A549 (cell line): ENCODE data around the gene MTRF1L. TPM values are rescaled to one million over a fixed set of nuclear protein-coding genes. Genes with fewer than 3 reads are reported as not detected.

Experiments used
- ATAC-seq, 2 experiments: fragments of 200-7000 bp in 1 of 2; fragments of >200 bp in 1 of 2; cut with Nextera tagmentation in 1 of 2; cut with Tn5 transposase in 1 of 2; 3 replicates each; pipeline versions ENCODE4 v1.8.0 to v1.9.1; 2018 to 2020; ENCODE audit warnings: mild to moderate bottlenecking in 1 of 2, moderate library complexity in 1 of 2
- CTCF ChIA-PET: fragments of 300-600 bp; sonication (Branson Sonifier 250); formaldehyde crosslinking; extraction: SDS; loops from one replicate; lab custom pipeline; 2021; ENCODE audit warnings: antibody characterized with exemption, inconsistent platforms; lab: Yijun Ruan, JAX
- POLR2A ChIA-PET: fragments of 350-600 bp; formaldehyde crosslinking; extraction: SDS; loops from one replicate; lab custom pipeline; 2021; ENCODE audit warnings: antibody characterized with exemption, inconsistent platforms; lab: Yijun Ruan, JAX
- DNase-seq, 2 experiments: peaks; one replicate each; pipeline versions ENCODE4 v3.0.0 to v3.0.0-alpha.2; 2011 to 2016; ENCODE audit warnings: low read depth in 1 of 2, low spot score in 1 of 2
- FAIRE-seq: peaks from 2 replicates; lab custom pipeline; 2011; peaks lifted over from hg19 to GRCh38; lab: Jason Lieb, UNC
- H3K27ac ChIP-seq, 2 experiments: fragments of >200 bp; sonication (Bioruptor Twin); formaldehyde crosslinking; 3 replicates each; pipeline ENCODE4 v1.5.1; 2016 to 2017
- H3K4me1 ChIP-seq: fragments of >200 bp; sonication (Bioruptor Twin); formaldehyde crosslinking; 3 replicates; pipeline ENCODE4 v1.6.1; 2016
- H3K4me2 ChIP-seq: fragments of >200 bp; sonication (Bioruptor Twin); formaldehyde crosslinking; 3 replicates; pipeline ENCODE4 v1.6.1; 2016
- H3K4me3 ChIP-seq: fragments of >200 bp; sonication (Bioruptor Twin); formaldehyde crosslinking; 3 replicates; pipeline ENCODE4 v1.5.1; 2016
- H3K9me3 ChIP-seq: fragments of >200 bp; sonication (Bioruptor Twin); formaldehyde crosslinking; 3 replicates; pipeline ENCODE4 v1.6.1; 2016
- ATOH8 ChIP-seq: fragments of 250-450 bp; sonication (Bioruptor Pico); IDR thresholded peaks from 2 replicates; pipeline ENCODE4 v1.5.0; 2020; ENCODE audit warnings: low read depth, mild to moderate bottlenecking, moderate library complexity
- BCL3 ChIP-seq: fragments of >200 bp; sonication (Bioruptor Twin); formaldehyde crosslinking; IDR thresholded peaks from 3 replicates; pipeline ENCODE4 v1.6.1; 2016
- BHLHE40 ChIP-seq: IDR thresholded peaks from 2 replicates; pipeline ENCODE4 v1.6.1; 2012; ENCODE audit warnings: low read depth, low read length, inconsistent platforms
- CBX8 ChIP-seq: fragments of 200-600 bp; sonication (generic); IDR thresholded peaks from 2 replicates; pipeline ENCODE4 v1.6.1; 2016
- CEBPB ChIP-seq, 2 experiments: fragments of >200 bp in 1 of 2; sonication (Bioruptor Twin) in 1 of 2; formaldehyde crosslinking in 1 of 2; IDR thresholded peaks; 2 replicates each; pipeline ENCODE4 v1.6.1; 2012 to 2016
- CHD2 ChIP-seq: fragments of 150-350 bp; IDR thresholded peaks from 2 replicates; pipeline ENCODE4 v1.6.1; 2014; ENCODE audit warnings: low read length; ENCODE audit not compliant: partially characterized antibody
- CHD4 ChIP-seq: fragments of 200-600 bp; sonication (generic); IDR thresholded peaks from 2 replicates; pipeline ENCODE4 v1.6.1; 2016; ENCODE audit warnings: antibody characterized with exemption, mild to moderate bottlenecking, borderline replicate concordance
- EHMT2 ChIP-seq: fragments of 200-600 bp; sonication (generic); IDR thresholded peaks from 2 replicates; pipeline ENCODE4 v1.6.1; 2016; ENCODE audit warnings: antibody characterized with exemption, low read depth, mild to moderate bottlenecking, moderate library complexity
- ESRRA ChIP-seq: fragments of 150-350 bp; IDR thresholded peaks from 2 replicates; pipeline ENCODE4 v1.6.1; 2014; ENCODE audit warnings: mild to moderate bottlenecking, low read length, borderline replicate concordance
- FOSL2 ChIP-seq, 2 experiments: fragments of 450-650 bp in 1 of 2; fragments of >200 bp in 1 of 2; sonication (Bioruptor Twin) in 1 of 2; formaldehyde crosslinking; IDR thresholded peaks; 2 replicates each; pipeline versions ENCODE4 v1.5.0 to v1.6.1; 2016 to 2020; ENCODE audit warnings: mild to moderate bottlenecking in 1 of 2, moderate library complexity in 1 of 2
- FOXS1 ChIP-seq: fragments of 250-450 bp; sonication (Bioruptor Pico); IDR thresholded peaks from 2 replicates; pipeline ENCODE4 v1.5.0; 2020; ENCODE audit warnings: mild to moderate bottlenecking, moderate library complexity
- HDAC2 ChIP-seq: fragments of 200-600 bp; sonication (generic); IDR thresholded peaks from 2 replicates; pipeline ENCODE4 v1.6.1; 2016
- HES2 ChIP-seq: fragments of >200 bp; sonication (Bioruptor Twin); formaldehyde crosslinking; IDR thresholded peaks from 2 replicates; pipeline ENCODE4 v1.6.1; 2016
- HEYL ChIP-seq: fragments of 250-450 bp; sonication (Bioruptor Pico); IDR thresholded peaks from 2 replicates; pipeline ENCODE4 v1.8.0; 2021; ENCODE audit warnings: mild to moderate bottlenecking, moderate library complexity
- HOXA7 ChIP-seq: fragments of 250-450 bp; sonication (Bioruptor Pico); IDR thresholded peaks from 2 replicates; pipeline ENCODE4 v1.5.0; 2020; ENCODE audit warnings: mild to moderate bottlenecking, moderate library complexity
- HOXB13 ChIP-seq: fragments of 250-450 bp; sonication (Bioruptor Pico); IDR thresholded peaks from 2 replicates; pipeline ENCODE4 v1.5.0; 2020; ENCODE audit warnings: low read depth, mild to moderate bottlenecking, moderate library complexity
- HOXB5 ChIP-seq: fragments of 250-450 bp; sonication (Bioruptor Pico); IDR thresholded peaks from 2 replicates; pipeline ENCODE4 v1.5.0; 2020; ENCODE audit warnings: mild to moderate bottlenecking, moderate library complexity
- JUN ChIP-seq, 2 experiments: fragments of >200 bp; sonication (Bioruptor Twin); formaldehyde crosslinking; IDR thresholded peaks; 2 replicates in 1 of 2; 3 replicates in 1 of 2; pipeline ENCODE4 v1.6.1; 2016 to 2017
- JUNB ChIP-seq: fragments of >200 bp; sonication (Bioruptor Twin); formaldehyde crosslinking; IDR thresholded peaks from 2 replicates; pipeline ENCODE4 v1.6.1; 2016
- KDM5A ChIP-seq: fragments of 200-600 bp; sonication (generic); IDR thresholded peaks from 2 replicates; pipeline ENCODE4 v1.6.1; 2016; ENCODE audit warnings: antibody characterized with exemption, mild to moderate bottlenecking
- MAFK ChIP-seq: fragments of 450-650 bp; IDR thresholded peaks from 2 replicates; pipeline ENCODE4 v1.6.1; 2014; ENCODE audit not compliant: partially characterized antibody
- MAZ ChIP-seq: fragments of 150-350 bp; IDR thresholded peaks from 2 replicates; pipeline ENCODE4 v1.6.1; 2014; ENCODE audit warnings: antibody characterized with exemption, low read depth, low read length, borderline replicate concordance
- NFE2L2 ChIP-seq: fragments of 150-350 bp; conservative IDR thresholded peaks from 2 replicates; pipeline ENCODE4 v1.6.1; 2014; ENCODE audit warnings: low read length
- NPAS2 ChIP-seq: fragments of 250-450 bp; sonication (Bioruptor Pico); IDR thresholded peaks from 2 replicates; pipeline ENCODE4 v1.8.0; 2022; ENCODE audit warnings: mild to moderate bottlenecking, moderate library complexity, borderline replicate concordance
- PBX3 ChIP-seq: IDR thresholded peaks from 2 replicates; pipeline ENCODE4 v1.6.1; 2012
- POLR2A ChIP-seq: IDR thresholded peaks from 2 replicates; pipeline ENCODE4 v1.6.1; 2012; ENCODE audit warnings: mild to moderate bottlenecking, low read length
- RAD21 ChIP-seq, 2 experiments: fragments of >200 bp in 1 of 2; sonication (Bioruptor Twin) in 1 of 2; formaldehyde crosslinking in 1 of 2; IDR thresholded peaks in 1 of 2; conservative IDR thresholded peaks in 1 of 2; 2 replicates in 1 of 2; 3 replicates in 1 of 2; pipeline ENCODE4 v1.6.1; 2012 to 2018; ENCODE audit warnings: inconsistent platforms in 1 of 2
- RARB ChIP-seq: fragments of 250-450 bp; sonication (Bioruptor Pico); IDR thresholded peaks from 2 replicates; pipeline ENCODE4 v1.8.0; 2021; ENCODE audit warnings: mild to moderate bottlenecking, moderate library complexity
- REST ChIP-seq: fragments of 200-600 bp; sonication (generic); IDR thresholded peaks from 2 replicates; pipeline ENCODE4 v1.6.1; 2016; ENCODE audit warnings: antibody characterized with exemption, mild to moderate bottlenecking, moderate library complexity
- RFX5 ChIP-seq: fragments of 450-650 bp; IDR thresholded peaks from 2 replicates; pipeline ENCODE4 v1.7.1; 2014; ENCODE audit warnings: antibody characterized with exemption, mild to moderate bottlenecking, moderate library complexity
- SMC3 ChIP-seq: fragments of >200 bp; sonication (Bioruptor Twin); formaldehyde crosslinking; IDR thresholded peaks from 3 replicates; pipeline ENCODE4 v1.6.1; 2018; ENCODE audit warnings: inconsistent platforms
- TFCP2L1 ChIP-seq: fragments of 250-450 bp; sonication (Bioruptor Pico); IDR thresholded peaks from 2 replicates; pipeline ENCODE4 v1.5.0; 2021; ENCODE audit warnings: mild to moderate bottlenecking
- TP53 ChIP-seq: fragments of 250-450 bp; sonication (Bioruptor Pico); IDR thresholded peaks from 2 replicates; pipeline ENCODE4 v1.5.0; 2021; ENCODE audit warnings: mild to moderate bottlenecking, moderate library complexity
- ZC3H11A ChIP-seq: fragments of 450-650 bp; IDR thresholded peaks from 2 replicates; pipeline ENCODE4 v1.6.1; 2014; ENCODE audit warnings: antibody characterized with exemption, mild to moderate bottlenecking
- ZFP36 ChIP-seq: fragments of 450-650 bp; IDR thresholded peaks from 2 replicates; pipeline ENCODE4 v1.6.1; 2014; ENCODE audit warnings: borderline replicate concordance; ENCODE audit not compliant: partially characterized antibody
- ZNF302 ChIP-seq: fragments of 250-450 bp; sonication (Bioruptor Pico); IDR thresholded peaks from 2 replicates; pipeline ENCODE4 v1.9.0; 2021; ENCODE audit warnings: inconsistent platforms, mild to moderate bottlenecking, moderate library complexity
- WGBS: methylation state at CpG from one replicate; pipeline ENCODE4 v1.1.6; 2017; ENCODE audit errors: missing lambda C conversion rate; 5-methylcytosine and 5-hydroxymethylcytosine counted together
- polyA plus RNA-seq, 4 experiments: library from polyadenylated mRNA; depleted of rRNA in 3 of 4; stranded (reverse); fragments of >200 nt; fragmentation: RNase III in 1 of 4; extraction: RNeasy Plus Mini Kit Qiagen cat#74134 plus additional on column Dnase treatment in 1 of 4; gene quantifications; 2 replicates in 3 of 4; 3 replicates in 1 of 4; pipeline ENCODE4 v1.2.3, GENCODE V29; 2011 to 2017

The MTRF1L gene
- polyA plus RNA-seq, 2 of the 4 experiments (the other 2 are of a cell fraction): 14.3 to 22.6 TPM

GRCh38 chr6:153031335-153031955 is 28.9 kb upstream of the MTRF1L start:
- 59% methylated on average over 1 of the region's 1 CpG for WGBS
- Histone ChIP-seq H3K4me2 (peak overlapping the region; percentile 33), H3K4me3 (no peak overlapping the region), H3K27ac (peak overlapping the region; percentile 38 to 55; a peak in 3 of 6 replicates), H3K9me3 (no peaks in the 10 kb centered on the region), H3K4me1 (peaks cover 41% of the 10 kb centered on the region)
- FAIRE-seq (no peak), ATAC-seq (peak; percentile 54 to 60; a peak in 4 of 6 replicates), DNase-seq (peak; percentile 7 to 55)
- ChIA-PET CTCF (interaction anchor here (1.0 to 4.4 kb wide), 7 partner anchors 8 to 917 kb away, joined by 3 to 20 read pairs (median 4); no protein-coding TSS in a partner anchor), POLR2A (interaction anchor here (0.6 kb wide), 1 partner anchor 558 kb away, joined by 3 read pairs; no protein-coding TSS in a partner anchor)
- no peak for TF ChIP-seq PBX3
- TF ChIP-seq ZFP36: no peak
- no peak for TF ChIP-seq RAD21 (conservative IDR thresholded peaks at IDR 0.05 in 1 of 2, IDR thresholded peaks at IDR 0.05 in 1 of 2)
- TF ChIP-seq BHLHE40: no peak
- no peak for TF ChIP-seq ESRRA
- no peak for TF ChIP-seq CHD4
- no peak for TF ChIP-seq ZNF302
- 0 out of 2 replicates have a peak, but pooled peaks have one; percentile 21 for TF ChIP-seq HES2
- no peak for TF ChIP-seq HOXB13 (CRISPR knock-in tag)
- TF ChIP-seq EHMT2: no peak
- TF ChIP-seq HEYL (CRISPR knock-in tag): no peak
- TF ChIP-seq MAZ: no peak
- no peak for TF ChIP-seq JUN (IDR thresholded peaks at IDR 0.05)
- no peak for TF ChIP-seq RARB (CRISPR knock-in tag)
- no peak for TF ChIP-seq FOXS1 (CRISPR knock-in tag)
- TF ChIP-seq HOXA7 (CRISPR knock-in tag): no peak
- peak; percentile 50; the same call in 1 of the 2 replicates for TF ChIP-seq JUNB
- TF ChIP-seq REST: no peak
- TF ChIP-seq CEBPB (IDR thresholded peaks at IDR 0.05): peak; percentile 76 to 81
- TF ChIP-seq HDAC2: no peak
- 0 out of 3 replicates have a peak, but pooled peaks have one; percentile 5 for TF ChIP-seq SMC3
- TF ChIP-seq ZC3H11A: no peak
- no peak for TF ChIP-seq NFE2L2
- TF ChIP-seq CBX8: no peak
- TF ChIP-seq MAFK: no peak
- TF ChIP-seq ATOH8 (CRISPR knock-in tag): no peak
- TF ChIP-seq TFCP2L1 (CRISPR knock-in tag): no peak
- TF ChIP-seq NPAS2 (CRISPR knock-in tag): no peak
- TF ChIP-seq TP53: no peak
- TF ChIP-seq CHD2: no peak
- TF ChIP-seq FOSL2 (IDR thresholded peaks at IDR 0.05): peak; percentile 33; the same call in 1 of the 2 replicates
- TF ChIP-seq FOSL2 (CRISPR knock-in tag; IDR thresholded peaks at IDR 0.05): peak; percentile 42
- TF ChIP-seq RFX5: no peak
- no peak for TF ChIP-seq KDM5A
- TF ChIP-seq BCL3: no peak
- no peak for TF ChIP-seq POLR2A
- TF ChIP-seq HOXB5 (CRISPR knock-in tag): no peak
